ENCODE results near the gene CORO2A. TPM values are rescaled to one million over a fixed set of nuclear protein-coding genes. Genes with fewer than 3 reads are reported as not detected.
"Not testable (repeated sequence)": the region's sequence is repeated elsewhere in the genome, so short reads cannot be mapped to it uniquely, and the experiment has no call there.

The CORO2A gene
- total RNA-seq, 2 donors from 2014 or later: 1.2 to 3.1 TPM

- DNase-seq (ENCODE audit: low spot score): no peak
- ATAC-seq (ENCODE audit: insufficient number of reproducible peaks, low FRiP score, low read depth): no peak
- H3K4me1 ChIP-seq (ENCODE audit: control insufficient read depth in 1 of 2, low read depth in 2 of 2): no peaks in the 10 kb centered on the region
- no peaks in the 10 kb centered on the region for H3K36me3 ChIP-seq
- H3K4me3 ChIP-seq: no peak overlapping the region
- TF ChIP-seq CTCF (IDR thresholded peaks at IDR 0.05): no peak
- no peak overlapping the region for H3K27ac ChIP-seq
- H3K9me3 ChIP-seq: no peaks in the 10 kb centered on the region
- H3K27me3 ChIP-seq (replicated peaks; ENCODE audit: insufficient read depth): no peaks in the 10 kb centered on the region
Measured at GRCh38 chr9:98176391-98177259, 15.8 kb downstream of the CORO2A start.

- no peaks in the 10 kb centered on the region for H3K9me3 ChIP-seq
- TF ChIP-seq CTCF (IDR thresholded peaks at IDR 0.05): no peak
- DNase-seq (ENCODE audit: low spot score) (no peak), ATAC-seq (ENCODE audit: insufficient number of reproducible peaks, low FRiP score, low read depth) (no peak)
- no peaks in the 10 kb centered on the region for H3K4me1 ChIP-seq (ENCODE audit: control insufficient read depth in 1 of 2, low read depth in 2 of 2)
- H3K27me3 ChIP-seq (replicated peaks; ENCODE audit: insufficient read depth): no peaks in the 10 kb centered on the region
- no peak overlapping the region for H3K27ac ChIP-seq
- H3K4me3 ChIP-seq: no peak overlapping the region
- no peaks in the 10 kb centered on the region for H3K36me3 ChIP-seq
Measured at GRCh38 chr9:98175762-98176161, 16.7 kb downstream of the CORO2A start.

- ATAC-seq (ENCODE audit: insufficient number of reproducible peaks, low FRiP score, low read depth) (no peak), DNase-seq (ENCODE audit: low spot score) (no peak)
- H3K4me3 ChIP-seq: no peak overlapping the region
- TF ChIP-seq CTCF (IDR thresholded peaks at IDR 0.05): no peak
- H3K4me1 ChIP-seq (ENCODE audit: control insufficient read depth in 1 of 2, low read depth in 2 of 2): no peaks in the 10 kb centered on the region
- H3K36me3 ChIP-seq: no peaks in the 10 kb centered on the region
- no peaks in the 10 kb centered on the region for H3K9me3 ChIP-seq
- H3K27me3 ChIP-seq (replicated peaks; ENCODE audit: insufficient read depth): no peaks in the 10 kb centered on the region
- no peak overlapping the region for H3K27ac ChIP-seq
Measured at GRCh38 chr9:98175028-98175569, 17.3 kb downstream of the CORO2A start.

GRCh38 chr9:98174502-98174918 is 17.9 kb downstream of the CORO2A start:
- not testable (repeated sequence) for H3K36me3 ChIP-seq; ATAC-seq (ENCODE audit: insufficient number of reproducible peaks, low FRiP score, low read depth); H3K4me3 ChIP-seq; H3K27me3 ChIP-seq (replicated peaks; ENCODE audit: insufficient read depth); H3K4me1 ChIP-seq (ENCODE audit: control insufficient read depth in 1 of 2, low read depth in 2 of 2); H3K9me3 ChIP-seq; H3K27ac ChIP-seq; DNase-seq (ENCODE audit: low spot score)

GRCh38 chr9:98173181-98173580 is 19.3 kb downstream of the CORO2A start:
- H3K36me3 ChIP-seq: no peaks in the 10 kb centered on the region
- DNase-seq (ENCODE audit: low spot score): no peak
- no peak overlapping the region for H3K27ac ChIP-seq
- no peak for TF ChIP-seq CTCF (IDR thresholded peaks at IDR 0.05)
- H3K27me3 ChIP-seq (replicated peaks; ENCODE audit: insufficient read depth): no peaks in the 10 kb centered on the region
- H3K4me1 ChIP-seq (ENCODE audit: control insufficient read depth in 1 of 2, low read depth in 2 of 2): no peaks in the 10 kb centered on the region
- no peak overlapping the region for H3K4me3 ChIP-seq
- no peaks in the 10 kb centered on the region for H3K9me3 ChIP-seq
- ATAC-seq (ENCODE audit: insufficient number of reproducible peaks, low FRiP score, low read depth): no peak
